Measurements from ENCODE around the gene EHD1. TPM values are rescaled to one million over a fixed set of nuclear protein-coding genes. Genes with fewer than 3 reads are reported as not detected.
A peak's percentile ranks its signal among the peaks of the same experiment; 100 is the strongest.

EHD1 gene
- total RNA-seq, 1 donor from 2014 or later: 28.2 TPM

DNA sequence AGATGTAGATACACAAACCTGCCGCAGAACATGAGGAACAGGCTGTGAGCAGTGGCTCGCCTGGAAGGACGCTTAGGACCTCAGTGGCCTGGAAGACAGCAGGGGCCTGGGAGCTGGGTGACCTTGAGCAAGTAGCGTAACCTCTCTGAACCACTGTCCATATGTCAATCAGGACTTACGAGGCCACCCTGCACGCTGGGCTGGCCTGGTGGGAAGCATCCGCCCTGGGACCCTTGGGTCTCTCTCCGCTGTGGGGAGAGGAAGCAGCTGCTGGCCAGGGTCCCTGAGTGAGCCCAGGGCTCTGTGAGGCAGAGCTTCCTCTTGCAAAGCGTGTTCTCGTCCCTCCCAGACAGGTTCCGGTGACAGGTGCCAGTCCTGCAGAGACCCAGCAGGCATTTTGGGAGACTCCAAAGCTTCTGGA lies 14.0 kb upstream of the EHD1 start:
- Histone ChIP-seq H3K27ac (ENCODE audit: low read depth, low read length) (no peak overlapping the region), H3K9me3 (ENCODE audit: control insufficient read depth in 3 of 3, low read length in 3 of 3) (no peaks in the 10 kb centered on the region), H3K4me1 (ENCODE audit: control insufficient read depth in 3 of 3, insufficient read depth in 3 of 3, low read length in 3 of 3) (peaks cover 13 to 23% (median 18%) of the 10 kb centered on the region in 3 donors), H3K27me3 (ENCODE audit: control insufficient read depth in 3 of 3, insufficient read depth in 3 of 3, low read length in 3 of 3) (no peaks in the 10 kb centered on the region), H3K36me3 (ENCODE audit: control insufficient read depth in 3 of 3, insufficient read depth in 3 of 3, low read length in 3 of 3) (peaks cover 10 to 14% (median 13%) of the 10 kb centered on the region in 3 donors), H3K9ac (ENCODE audit: low read depth in 1 of 3, low read length in 3 of 3) (no peak overlapping the region), H3K4me3 (ENCODE audit: low read length in 3 of 3) (no peak overlapping the region)

DNA sequence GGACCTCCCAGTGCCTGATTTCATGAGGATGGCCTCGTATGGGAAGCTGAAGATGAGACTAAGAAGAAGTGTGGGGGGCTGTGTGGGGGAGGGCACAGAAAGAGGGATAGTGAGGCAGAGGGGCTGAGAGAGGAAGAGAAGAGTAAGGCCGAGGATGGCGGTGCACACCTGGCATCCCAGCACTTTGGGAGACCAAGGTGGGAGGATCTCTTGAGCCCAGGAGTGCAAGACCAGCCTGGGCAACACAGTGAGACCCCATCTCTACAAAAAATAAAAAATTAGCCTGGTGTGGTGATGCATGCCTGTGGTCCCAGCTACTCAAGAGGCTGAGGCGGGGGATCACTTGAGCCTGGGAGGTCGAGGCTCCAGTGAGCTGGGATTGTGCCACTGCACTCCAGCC lies 13.5 kb upstream of the EHD1 start:
- Histone ChIP-seq H3K9ac (ENCODE audit: low read depth in 1 of 3, low read length in 3 of 3) (peak overlapping the region in 1 of 3 donors; percentile 45), H3K4me1 (ENCODE audit: control insufficient read depth in 3 of 3, insufficient read depth in 3 of 3, low read length in 3 of 3) (peaks cover 13 to 24% (median 20%) of the 10 kb centered on the region in 3 donors), H3K9me3 (ENCODE audit: control insufficient read depth in 3 of 3, low read length in 3 of 3) (no peaks in the 10 kb centered on the region), H3K27ac (ENCODE audit: low read depth, low read length) (no peak overlapping the region), H3K4me3 (ENCODE audit: low read length in 3 of 3) (no peak overlapping the region), H3K36me3 (ENCODE audit: control insufficient read depth in 3 of 3, insufficient read depth in 3 of 3, low read length in 3 of 3) (peaks cover 6 to 9% (median 9%) of the 10 kb centered on the region in 3 donors), H3K27me3 (ENCODE audit: control insufficient read depth in 3 of 3, insufficient read depth in 3 of 3, low read length in 3 of 3) (no peaks in the 10 kb centered on the region)

GRCh38 chr11:64891215-64891848 lies 12.9 kb upstream of the EHD1 start:
- no peaks in the 10 kb centered on the region for H3K9me3 ChIP-seq (ENCODE audit: control insufficient read depth in 3 of 3, low read length in 3 of 3)
- no peaks in the 10 kb centered on the region for H3K27me3 ChIP-seq (ENCODE audit: control insufficient read depth in 3 of 3, insufficient read depth in 3 of 3, low read length in 3 of 3)
- H3K27ac ChIP-seq (ENCODE audit: low read depth, low read length): no peak overlapping the region
- H3K36me3 ChIP-seq (ENCODE audit: control insufficient read depth in 3 of 3, insufficient read depth in 3 of 3, low read length in 3 of 3): peaks cover 1 to 7% (median 5%) of the 10 kb centered on the region in 3 donors
- H3K4me1 ChIP-seq (ENCODE audit: control insufficient read depth in 3 of 3, insufficient read depth in 3 of 3, low read length in 3 of 3): peaks cover 13 to 24% (median 20%) of the 10 kb centered on the region in 3 donors
- H3K4me3 ChIP-seq (ENCODE audit: low read length in 3 of 3): no peak overlapping the region
- H3K9ac ChIP-seq (ENCODE audit: low read depth in 1 of 3, low read length in 3 of 3): peak overlapping the region in 1 of 3 donors; percentile 45

DNA sequence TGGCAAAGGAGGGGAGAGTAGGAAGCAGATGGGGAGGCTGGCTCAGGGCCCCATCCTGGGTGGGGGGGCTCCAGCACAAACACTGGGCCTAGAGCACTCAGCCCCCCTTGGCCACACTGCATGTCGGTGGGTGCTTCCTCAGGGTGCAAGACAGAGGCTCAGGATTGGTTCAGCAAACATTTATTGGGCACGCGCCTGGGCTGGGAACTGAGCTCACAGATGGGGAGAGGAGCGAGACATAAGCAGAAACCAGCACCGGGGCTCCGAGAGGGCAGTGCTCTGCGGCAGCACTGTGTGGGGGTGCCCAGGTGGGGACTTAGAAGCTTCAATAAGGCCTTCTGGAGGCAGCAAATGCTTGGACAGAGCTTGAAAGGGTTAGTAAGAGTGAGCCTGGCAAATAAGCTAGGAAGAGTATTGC lies 12.1 kb upstream of the EHD1 start:
- peak overlapping the region in 1 of 3 donors; percentile 3 for H3K9ac ChIP-seq (ENCODE audit: low read depth in 1 of 3, low read length in 3 of 3)
- H3K4me1 ChIP-seq (ENCODE audit: control insufficient read depth in 3 of 3, insufficient read depth in 3 of 3, low read length in 3 of 3): peaks cover 13 to 24% (median 20%) of the 10 kb centered on the region in 3 donors
- peaks cover 0 to 5% (median 4%) of the 10 kb centered on the region in 3 donors for H3K36me3 ChIP-seq (ENCODE audit: control insufficient read depth in 3 of 3, insufficient read depth in 3 of 3, low read length in 3 of 3)
- H3K27me3 ChIP-seq (ENCODE audit: control insufficient read depth in 3 of 3, insufficient read depth in 3 of 3, low read length in 3 of 3): no peaks in the 10 kb centered on the region
- no peak overlapping the region for H3K27ac ChIP-seq (ENCODE audit: low read depth, low read length)
- H3K4me3 ChIP-seq (ENCODE audit: low read length in 3 of 3): no peak overlapping the region
- H3K9me3 ChIP-seq (ENCODE audit: control insufficient read depth in 3 of 3, low read length in 3 of 3): no peaks in the 10 kb centered on the region

DNA sequence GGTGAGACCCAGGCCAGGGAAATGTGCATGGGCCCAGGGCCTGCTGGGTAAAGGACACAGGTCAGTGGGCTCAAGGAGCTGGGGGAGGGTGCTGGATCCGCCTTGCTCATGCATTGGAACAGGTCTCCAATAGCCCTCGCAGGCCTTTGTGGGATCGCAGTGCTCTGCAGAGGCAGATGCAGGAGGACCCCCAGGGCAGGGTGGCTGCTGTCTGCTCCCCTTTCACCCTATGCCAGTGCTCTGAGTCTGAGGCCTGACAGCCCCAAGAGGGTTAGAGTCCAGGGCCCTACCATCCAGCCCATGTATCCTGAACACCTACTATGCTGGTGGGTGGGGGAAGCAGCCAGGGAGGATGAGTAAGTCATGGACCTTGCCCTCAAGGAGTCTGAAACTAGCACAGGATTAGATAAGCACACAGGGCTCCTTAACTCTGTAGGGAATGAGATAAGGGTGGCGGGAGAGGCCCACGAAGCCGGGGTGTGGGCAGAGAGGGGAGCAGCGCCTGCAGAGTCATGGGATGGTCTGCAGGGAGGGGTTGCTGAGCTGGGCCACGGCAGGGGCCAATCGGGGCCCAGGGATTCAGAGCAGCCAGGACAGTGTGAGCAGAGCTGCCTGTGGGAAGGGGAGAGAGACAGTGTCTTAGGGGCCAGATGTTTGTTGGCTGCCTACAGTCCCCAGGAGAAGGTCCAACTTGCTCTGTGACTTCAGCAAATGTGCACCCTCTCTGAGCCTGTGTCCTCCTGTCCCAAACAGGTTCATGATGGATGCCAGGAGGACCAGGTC lies 10.5 kb upstream of the EHD1 start:
- Histone ChIP-seq H3K4me1 (ENCODE audit: control insufficient read depth in 3 of 3, insufficient read depth in 3 of 3, low read length in 3 of 3) (peaks cover 7 to 18% (median 13%) of the 10 kb centered on the region in 3 donors), H3K9me3 (ENCODE audit: control insufficient read depth in 3 of 3, low read length in 3 of 3) (no peaks in the 10 kb centered on the region), H3K27me3 (ENCODE audit: control insufficient read depth in 3 of 3, insufficient read depth in 3 of 3, low read length in 3 of 3) (no peaks in the 10 kb centered on the region), H3K9ac (ENCODE audit: low read depth in 1 of 3, low read length in 3 of 3) (no peak overlapping the region), H3K27ac (ENCODE audit: low read depth, low read length) (no peak overlapping the region), H3K4me3 (ENCODE audit: low read length in 3 of 3) (no peak overlapping the region), H3K36me3 (ENCODE audit: control insufficient read depth in 3 of 3, insufficient read depth in 3 of 3, low read length in 3 of 3) (no peaks in the 10 kb centered on the region)

- Histone ChIP-seq H3K4me3 (ENCODE audit: low read length in 3 of 3) (peak overlapping the region in 2 of 3 donors; percentile 52 to 67), H3K9me3 (ENCODE audit: control insufficient read depth in 3 of 3, low read length in 3 of 3) (no peaks in the 10 kb centered on the region), H3K36me3 (ENCODE audit: control insufficient read depth in 3 of 3, insufficient read depth in 3 of 3, low read length in 3 of 3) (no peaks in the 10 kb centered on the region), H3K4me1 (ENCODE audit: control insufficient read depth in 3 of 3, insufficient read depth in 3 of 3, low read length in 3 of 3) (peaks cover 7 to 19% (median 11%) of the 10 kb centered on the region in 3 donors), H3K27me3 (ENCODE audit: control insufficient read depth in 3 of 3, insufficient read depth in 3 of 3, low read length in 3 of 3) (no peaks in the 10 kb centered on the region), H3K9ac (ENCODE audit: low read depth in 1 of 3, low read length in 3 of 3) (peak overlapping the region in 2 of 3 donors; percentile 27 to 69), H3K27ac (ENCODE audit: low read depth, low read length) (no peak overlapping the region)
Observed at GRCh38 chr11:64888406-64888728, 9.9 kb upstream of the EHD1 start.

DNA sequence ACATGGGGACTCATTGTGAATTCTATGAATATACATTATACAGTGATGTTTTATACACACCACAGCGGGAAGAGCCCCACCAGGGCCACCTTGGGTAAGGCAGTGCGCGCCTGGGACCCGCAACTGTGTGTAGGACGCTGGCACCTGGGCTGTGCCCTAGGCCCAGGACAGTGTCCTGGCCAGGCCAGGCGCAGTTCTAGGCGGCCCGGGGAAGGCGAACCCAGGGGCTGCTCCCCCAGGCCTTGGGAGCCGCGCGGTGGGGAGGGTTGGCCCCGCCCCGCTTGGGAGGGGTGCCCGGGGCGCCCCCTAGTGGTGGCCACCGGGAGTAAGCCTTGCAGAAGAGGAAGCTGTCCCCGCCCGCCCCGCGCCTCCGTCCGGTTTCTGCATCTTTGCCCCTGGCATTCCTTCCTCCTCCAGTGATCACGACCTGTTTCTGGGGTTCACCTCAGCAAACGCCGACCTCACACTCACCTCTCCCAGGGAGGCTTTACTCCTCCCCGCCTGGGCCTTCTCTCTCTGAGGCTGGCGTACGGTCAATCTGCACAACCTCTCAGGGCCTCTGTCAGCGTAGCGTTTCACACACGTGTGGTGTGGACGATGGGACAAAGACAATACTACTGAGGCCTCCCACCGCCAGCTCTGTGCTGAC lies 9.5 kb upstream of the EHD1 start:
- H3K9me3 ChIP-seq (ENCODE audit: control insufficient read depth in 3 of 3, low read length in 3 of 3): no peaks in the 10 kb centered on the region
- H3K36me3 ChIP-seq (ENCODE audit: control insufficient read depth in 3 of 3, insufficient read depth in 3 of 3, low read length in 3 of 3): no peaks in the 10 kb centered on the region
- H3K27me3 ChIP-seq (ENCODE audit: control insufficient read depth in 3 of 3, insufficient read depth in 3 of 3, low read length in 3 of 3): no peaks in the 10 kb centered on the region
- H3K9ac ChIP-seq (ENCODE audit: low read depth in 1 of 3, low read length in 3 of 3): peak overlapping the region in 2 of 3 donors; percentile 51 to 69
- peak overlapping the region; percentile 27 for H3K27ac ChIP-seq (ENCODE audit: low read depth, low read length)
- peak overlapping the region; percentile 52 to 67 (median 52) for H3K4me3 ChIP-seq (ENCODE audit: low read length in 3 of 3)
- H3K4me1 ChIP-seq (ENCODE audit: control insufficient read depth in 3 of 3, insufficient read depth in 3 of 3, low read length in 3 of 3): peaks cover 7 to 21% (median 11%) of the 10 kb centered on the region in 3 donors

- Histone ChIP-seq H3K27me3 (ENCODE audit: control insufficient read depth in 3 of 3, insufficient read depth in 3 of 3, low read length in 3 of 3) (no peaks in the 10 kb centered on the region), H3K4me1 (ENCODE audit: control insufficient read depth in 3 of 3, insufficient read depth in 3 of 3, low read length in 3 of 3) (peaks cover 7 to 18% (median 11%) of the 10 kb centered on the region in 3 donors), H3K36me3 (ENCODE audit: control insufficient read depth in 3 of 3, insufficient read depth in 3 of 3, low read length in 3 of 3) (no peaks in the 10 kb centered on the region), H3K27ac (ENCODE audit: low read depth, low read length) (peak overlapping the region; percentile 27), H3K4me3 (ENCODE audit: low read length in 3 of 3) (peak overlapping the region in 1 of 3 donors; percentile 52), H3K9me3 (ENCODE audit: control insufficient read depth in 3 of 3, low read length in 3 of 3) (no peaks in the 10 kb centered on the region), H3K9ac (ENCODE audit: low read depth in 1 of 3, low read length in 3 of 3) (peak overlapping the region in 1 of 3 donors; percentile 69)
Observed at GRCh38 chr11:64887234-64887756, 8.9 kb upstream of the EHD1 start.

DNA sequence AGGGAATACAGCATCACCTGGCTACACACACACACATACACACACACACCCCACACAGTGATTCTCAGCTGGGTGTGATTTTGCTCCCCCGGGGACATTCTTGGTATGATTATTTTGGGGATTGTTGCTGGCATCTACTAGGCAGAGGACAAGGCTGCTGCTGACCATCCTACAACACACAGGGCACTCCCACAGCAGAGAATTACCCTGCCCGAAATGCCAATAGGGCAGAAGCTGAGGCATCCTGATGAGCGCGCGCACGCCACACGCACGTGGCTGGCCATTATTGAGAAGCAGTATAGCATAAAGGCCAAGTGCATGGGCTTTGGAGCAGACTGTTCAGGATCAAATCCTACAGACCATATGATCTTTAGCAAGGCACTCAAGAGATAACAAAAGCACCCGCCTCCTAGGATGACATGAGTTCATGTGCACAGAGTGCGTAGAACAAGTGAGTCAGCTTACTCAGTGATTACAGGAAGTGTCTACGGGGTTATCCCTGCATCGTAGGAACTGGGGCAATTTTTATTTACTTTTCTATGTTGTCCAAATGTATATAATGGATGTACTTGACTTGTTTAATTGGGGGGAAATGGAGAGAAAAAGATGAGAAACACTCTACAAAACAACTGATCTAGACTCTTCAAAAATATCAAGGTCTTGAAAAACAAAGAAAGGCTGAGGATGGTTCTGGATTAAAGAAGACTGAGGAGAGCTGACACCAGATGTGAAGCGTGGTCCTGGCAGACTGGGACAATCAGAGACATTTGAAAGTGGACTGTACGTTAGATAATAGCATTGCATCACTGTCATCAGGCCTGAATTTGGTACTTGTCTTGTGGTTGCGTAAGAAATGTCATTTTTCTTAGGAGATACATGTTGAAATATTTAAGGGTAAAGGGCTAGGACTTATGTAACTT lies 7.2 kb upstream of the EHD1 start:
- Histone ChIP-seq H3K4me3 (ENCODE audit: low read length in 3 of 3) (no peak overlapping the region), H3K27me3 (ENCODE audit: control insufficient read depth in 3 of 3, insufficient read depth in 3 of 3, low read length in 3 of 3) (no peaks in the 10 kb centered on the region), H3K27ac (ENCODE audit: low read depth, low read length) (no peak overlapping the region), H3K9ac (ENCODE audit: low read depth in 1 of 3, low read length in 3 of 3) (no peak overlapping the region), H3K36me3 (ENCODE audit: control insufficient read depth in 3 of 3, insufficient read depth in 3 of 3, low read length in 3 of 3) (no peaks in the 10 kb centered on the region), H3K9me3 (ENCODE audit: control insufficient read depth in 3 of 3, low read length in 3 of 3) (no peaks in the 10 kb centered on the region), H3K4me1 (ENCODE audit: control insufficient read depth in 3 of 3, insufficient read depth in 3 of 3, low read length in 3 of 3) (peaks cover 10 to 21% (median 12%) of the 10 kb centered on the region in 3 donors)
